Tibial nerve (tissue), 4 donors: ENCODE measurements around the gene LRRC3. TPM values are rescaled to one million over a fixed set of nuclear protein-coding genes. Genes with fewer than 3 reads are reported as not detected.
"Not testable (repeated sequence)": the region's sequence is repeated elsewhere in the genome, so short reads cannot be mapped to it uniquely, and the experiment has no call there.

Source experiments
- DNase-seq, 2 donors: peaks; one replicate each; pipeline ENCODE4 v3.0.0-alpha.2; 2019; ENCODE audit warnings: low spot score in 2 of 2
- H3K27ac ChIP-seq, 4 donors: fragments of 200-600 bp; sonication (generic) in 3 of 4; one replicate each; pipeline ENCODE4 v1.5.1; 2017 to 2019; ENCODE audit warnings: mild to moderate bottlenecking in 1 of 4
- H3K27me3 ChIP-seq, 2 donors: fragments of 200-600 bp; sonication (generic) in 1 of 2; one replicate each; pipeline versions ENCODE4 v1.5.1 to v1.6.0; 2017 to 2019
- H3K36me3 ChIP-seq, 3 donors: fragments of 200-600 bp; sonication (generic); one replicate each; pipeline ENCODE4 v1.5.1; 2018 to 2019
- H3K4me1 ChIP-seq, 4 donors: fragments of 200-600 bp; sonication (generic) in 3 of 4; one replicate each; pipeline ENCODE4 v1.5.1; 2017 to 2019
- H3K4me3 ChIP-seq, 4 donors: fragments of 200-600 bp; sonication (generic) in 3 of 4; one replicate each; pipeline ENCODE4 v1.5.1; 2017 to 2019; ENCODE audit warnings: mild to moderate bottlenecking in 1 of 4, moderate library complexity in 1 of 4
- H3K9me3 ChIP-seq, 4 donors: fragments of 200-600 bp; sonication (generic) in 3 of 4; one replicate each; pipeline ENCODE4 v1.5.1; 2017 to 2019
- CTCF ChIP-seq, 5 experiments: fragments of 200-600 bp in 3 of 5; fragments of 450-650 bp in 2 of 5; sonication (generic) in 3 of 5; IDR thresholded peaks; one replicate each; pipeline ENCODE4 v1.5.1; 2016 to 2019; ENCODE audit warnings: antibody characterized with exemption in 5 of 5, mild to moderate bottlenecking in 3 of 5, moderate library complexity in 2 of 5
- EP300 ChIP-seq, 2 donors: sonication (generic); formaldehyde crosslinking; IDR thresholded peaks; one replicate each; pipeline ENCODE4 v1.6.1; 2017; ENCODE audit warnings: antibody characterized with exemption in 2 of 2, mild to moderate bottlenecking in 1 of 2
- POLR2A ChIP-seq, 2 donors: fragments of 450-650 bp; IDR thresholded peaks; one replicate each; pipeline ENCODE4 v1.6.1; 2017; ENCODE audit warnings: antibody characterized with exemption in 2 of 2, mild to moderate bottlenecking in 2 of 2, moderate library complexity in 2 of 2
- WGBS, 2 donors: methylation state at CpG; one replicate each; pipeline ENCODE4 v1.1.5; 2018; 5-methylcytosine and 5-hydroxymethylcytosine counted together
- total RNA-seq, 4 donors: library from RNA; depleted of rRNA; stranded (reverse); fragments of >200 nt; gene quantifications; one replicate each; pipeline ENCODE4 v1.1.0, GENCODE V29; 2016

LRRC3 gene
- total RNA-seq, 4 donors from 2014 or later = 2.0 to 8.0 (median 3.8) TPM

GRCh38 chr21:44477131-44477530 lies 21.8 kb downstream of the LRRC3 start:
- WGBS, 2 donors = 67 to 70% methylated on average over 8 of the region's 8 CpGs
- Histone ChIP-seq H3K9me3 (no peaks in the 10 kb centered on the region), H3K27me3 (no peaks in the 10 kb centered on the region), H3K4me1 (no peaks in the 10 kb centered on the region), H3K4me3 (no peak overlapping the region), H3K36me3 (no peaks in the 10 kb centered on the region), H3K27ac (no peak overlapping the region)
- DNase-seq = no peak
- TF ChIP-seq EP300 (IDR thresholded peaks at IDR 0.05) (no peak), CTCF (IDR thresholded peaks at IDR 0.05) (no peak), POLR2A (IDR thresholded peaks at IDR 0.05) (no peak)

- no peak for TF ChIP-seq CTCF (IDR thresholded peaks at IDR 0.05)
- WGBS, 2 donors = 83 to 86% methylated on average over 7 of the region's 7 CpGs
- H3K27ac ChIP-seq = no peak overlapping the region
- no peaks in the 10 kb centered on the region for H3K4me1 ChIP-seq
- no peak overlapping the region for H3K4me3 ChIP-seq
- no peak for DNase-seq
- H3K9me3 ChIP-seq = no peaks in the 10 kb centered on the region
- H3K36me3 ChIP-seq = no peaks in the 10 kb centered on the region
- no peaks in the 10 kb centered on the region for H3K27me3 ChIP-seq
Measured at GRCh38 chr21:44477712-44478111, 22.4 kb downstream of the LRRC3 start.

- TF ChIP-seq EP300 (IDR thresholded peaks at IDR 0.05) (no peak), CTCF (IDR thresholded peaks at IDR 0.05) (no peak), POLR2A (IDR thresholded peaks at IDR 0.05) (no peak)
- no peak overlapping the region for H3K4me3 ChIP-seq
- H3K27me3 ChIP-seq = no peaks in the 10 kb centered on the region
- no peak for DNase-seq
- no peak overlapping the region for H3K27ac ChIP-seq
- no peaks in the 10 kb centered on the region for H3K4me1 ChIP-seq
- WGBS, 2 donors = 70 to 75% methylated on average over 16 of the region's 16 CpGs
- H3K9me3 ChIP-seq = no peaks in the 10 kb centered on the region
- no peaks in the 10 kb centered on the region for H3K36me3 ChIP-seq
Measured at GRCh38 chr21:44478124-44478800, 23.0 kb downstream of the LRRC3 start.

- WGBS, 2 donors = 84 to 88% methylated on average over 5 of the region's 5 CpGs
- TF ChIP-seq CTCF (IDR thresholded peaks at IDR 0.05) = no peak
Measured at GRCh38 chr21:44478801-44479167, 23.5 kb downstream of the LRRC3 start.

GRCh38 chr21:44479556-44480199 lies 24.4 kb downstream of the LRRC3 start:
- not testable (repeated sequence) for H3K36me3 ChIP-seq, H3K9me3 ChIP-seq
- 40 to 43% methylated on average over 21 of the region's 21 CpGs for WGBS, 2 donors

More at GRCh38 chr21:44478801-44479167, 23.5 kb downstream of the LRRC3 start:
- Histone ChIP-seq H3K27me3 (no peaks in the 10 kb centered on the region), H3K27ac (no peak overlapping the region), H3K4me1 (no peaks in the 10 kb centered on the region), H3K4me3 (no peak overlapping the region), H3K9me3 (no peaks in the 10 kb centered on the region), H3K36me3 (no peaks in the 10 kb centered on the region)
- DNase-seq = no peak

More at GRCh38 chr21:44479556-44480199, 24.4 kb downstream of the LRRC3 start:
- not testable (repeated sequence) for H3K27ac ChIP-seq, H3K4me1 ChIP-seq, H3K27me3 ChIP-seq, H3K4me3 ChIP-seq
- peak in 1 of 2 donors; percentile 34 for DNase-seq
- peak; percentile 52 to 73 (median 52) for TF ChIP-seq CTCF (IDR thresholded peaks at IDR 0.05)
